ENCODE data around the gene SIMC1.
"Not testable (repeated sequence)": the region's sequence is repeated elsewhere in the genome, so short reads cannot be mapped to it uniquely, and the experiment has no call there.

Gene SIMC1

GRCh38 chr5:176216393-176216916, 21.8 kb upstream of the SIMC1 start:
- DNase-seq = not testable (repeated sequence)

DNA sequence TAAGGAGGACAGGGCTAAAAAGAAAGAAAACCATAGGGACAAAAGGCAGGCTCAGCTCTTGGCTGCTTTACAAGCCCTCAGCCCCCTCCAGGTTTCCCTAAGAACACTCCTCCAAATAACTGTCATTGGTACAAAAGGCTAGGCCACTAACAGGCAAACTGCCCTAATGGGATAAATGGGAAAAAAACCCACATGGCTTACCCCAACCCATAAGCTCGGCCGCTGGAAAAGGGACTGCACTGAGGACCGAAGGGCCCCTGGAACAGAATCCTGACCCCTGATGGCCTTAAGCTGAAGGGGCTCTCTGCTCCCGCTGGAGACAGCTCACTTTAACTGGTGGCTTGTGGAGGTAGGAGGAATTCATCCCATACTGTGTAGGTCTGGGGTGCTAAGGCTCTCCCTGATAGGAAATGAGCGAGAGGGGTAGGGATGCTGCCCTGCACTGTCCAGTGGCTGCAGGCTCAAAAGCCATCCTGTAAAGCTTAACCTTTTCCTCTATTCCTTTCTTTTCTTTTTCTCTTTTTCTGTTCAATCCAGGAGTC, 21.0 kb upstream of the SIMC1 start:
- not testable (repeated sequence) for DNase-seq

- DNase-seq = not testable (repeated sequence)
Measured at GRCh38 chr5:176217764-176218163, 20.5 kb upstream of the SIMC1 start.

DNA sequence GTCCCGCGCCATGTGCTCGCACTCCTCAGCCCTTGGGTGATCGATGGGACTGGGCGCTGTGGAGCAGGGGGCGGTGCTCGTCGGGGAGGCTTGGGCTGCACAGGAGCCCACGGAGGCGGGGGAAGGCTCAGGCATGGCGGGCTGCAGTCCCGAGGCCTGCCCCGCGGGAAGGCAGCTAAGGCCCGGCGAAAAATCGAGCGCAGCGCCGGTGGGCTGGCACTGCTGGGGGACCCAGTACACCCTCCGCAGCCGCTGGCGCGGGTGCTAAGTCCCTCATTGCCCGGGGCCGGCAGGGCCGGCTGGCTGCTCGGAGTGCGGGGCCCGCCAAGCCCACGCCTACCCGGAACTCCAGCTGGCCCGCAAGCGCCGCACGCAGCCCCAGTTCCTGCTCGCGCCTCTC, 16.2 kb upstream of the SIMC1 start:
- not testable (repeated sequence) for DNase-seq

DNA sequence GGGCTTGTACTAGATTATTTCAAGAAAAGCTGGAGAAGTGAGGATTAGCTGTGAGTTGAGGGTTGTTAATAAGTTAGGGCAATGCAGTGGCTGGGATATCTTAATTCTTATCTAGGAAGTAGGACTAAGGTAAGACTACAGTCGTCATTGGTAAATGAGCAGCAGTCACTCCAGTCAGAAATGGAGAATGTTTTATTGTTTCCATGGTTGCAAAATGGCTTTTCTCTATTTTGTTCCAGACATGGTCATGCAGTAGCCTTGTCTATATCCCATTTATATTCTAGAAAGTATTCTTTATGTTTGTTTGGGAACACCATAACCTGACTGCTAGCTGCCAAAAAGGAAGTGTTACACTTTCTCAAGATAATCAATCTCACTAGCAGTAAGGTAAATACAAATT, 9.9 kb upstream of the SIMC1 start:
- DNase-seq = not testable (repeated sequence)

- not testable (repeated sequence) for DNase-seq
Measured at GRCh38 chr5:176233253-176233652, 5.0 kb upstream of the SIMC1 start.

DNA sequence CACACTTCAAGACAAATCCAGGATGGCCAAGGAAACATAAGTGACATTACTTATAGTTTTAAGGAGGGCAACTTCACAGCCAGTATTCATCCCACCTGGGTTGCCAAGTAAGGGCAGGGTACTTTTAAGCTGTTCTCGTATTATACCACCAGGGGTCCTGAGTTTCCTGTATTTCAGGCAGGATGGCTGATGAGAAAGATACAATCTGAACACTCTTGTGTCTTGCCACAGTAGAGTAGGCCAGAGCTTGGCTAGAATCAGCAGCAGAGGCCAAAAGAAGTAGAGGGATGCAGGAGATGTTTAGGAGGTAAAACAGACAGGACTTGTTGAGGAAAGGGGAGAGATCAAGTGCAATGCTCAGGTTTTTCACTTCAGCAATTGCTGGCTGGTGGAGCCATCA, 3.1 kb upstream of the SIMC1 start:
- not testable (repeated sequence) for DNase-seq

GRCh38 chr5:176238645-176239283, 540 bp downstream of the SIMC1 start:
- DNase-seq = not testable (repeated sequence)

DNA sequence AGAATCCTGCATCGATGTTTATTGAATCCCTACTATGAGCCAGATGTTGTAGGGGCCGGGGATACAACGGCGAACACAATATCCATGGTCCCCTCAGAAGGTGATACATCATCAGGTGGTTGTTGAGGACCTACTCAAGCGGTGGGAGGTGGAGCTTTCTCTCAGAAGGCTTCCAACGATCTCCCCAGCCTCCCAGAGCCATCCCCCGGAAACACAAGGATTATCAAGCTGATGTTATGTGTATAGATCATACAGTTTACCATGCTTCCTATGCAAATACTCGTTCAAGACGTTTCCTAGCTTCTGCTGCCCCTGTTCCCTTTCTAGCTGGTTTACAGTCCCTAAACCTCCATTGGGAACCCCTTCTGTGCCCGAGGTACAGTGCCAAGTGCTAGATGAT, 1.1 kb downstream of the SIMC1 start:
- DNase-seq = not testable (repeated sequence)

GRCh38 chr5:176244318-176244717, 6.1 kb downstream of the SIMC1 start:
- DNase-seq = not testable (repeated sequence)

DNA sequence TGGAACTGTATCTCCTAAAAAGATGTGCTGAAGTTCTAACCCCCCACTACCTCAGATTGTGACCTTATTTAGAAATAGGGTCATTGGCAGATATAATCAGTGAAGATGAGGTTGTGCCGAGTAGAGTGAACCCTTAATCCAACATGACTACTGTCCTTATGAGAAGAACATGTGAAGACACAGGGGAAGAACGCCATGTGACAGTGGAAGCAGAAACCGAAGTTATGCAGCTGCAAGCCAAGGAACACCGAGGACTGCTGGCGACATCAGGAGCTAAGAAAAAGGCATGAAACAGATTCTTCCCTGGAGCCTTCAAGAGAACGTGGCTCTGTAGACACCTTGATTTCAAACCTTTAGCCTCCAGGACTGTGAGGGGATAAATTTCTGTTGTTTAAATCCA, 6.8 kb downstream of the SIMC1 start:
- not testable (repeated sequence) for DNase-seq

- not testable (repeated sequence) for DNase-seq
Measured at GRCh38 chr5:176245489-176245888, 7.3 kb downstream of the SIMC1 start.

DNA sequence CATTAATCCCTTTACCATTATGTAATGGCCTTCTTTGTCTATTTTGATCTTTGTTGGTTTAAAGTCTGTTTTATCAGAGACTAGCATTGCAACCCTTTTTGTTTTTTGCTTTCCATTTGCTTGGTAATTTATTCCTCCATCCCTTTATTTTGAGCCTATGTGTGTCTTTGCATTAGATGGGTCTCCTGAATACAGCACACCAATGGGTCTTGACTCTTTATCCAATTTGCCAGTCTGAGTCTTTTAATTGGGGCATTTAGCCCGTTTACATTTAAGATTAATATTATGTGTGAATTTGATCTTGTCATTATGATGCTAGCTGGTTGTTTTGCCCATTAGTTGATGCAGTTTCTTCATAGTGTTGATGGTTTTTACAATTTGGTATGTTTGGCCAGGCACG, 12.5 kb downstream of the SIMC1 start:
- not testable (repeated sequence) for DNase-seq

DNA sequence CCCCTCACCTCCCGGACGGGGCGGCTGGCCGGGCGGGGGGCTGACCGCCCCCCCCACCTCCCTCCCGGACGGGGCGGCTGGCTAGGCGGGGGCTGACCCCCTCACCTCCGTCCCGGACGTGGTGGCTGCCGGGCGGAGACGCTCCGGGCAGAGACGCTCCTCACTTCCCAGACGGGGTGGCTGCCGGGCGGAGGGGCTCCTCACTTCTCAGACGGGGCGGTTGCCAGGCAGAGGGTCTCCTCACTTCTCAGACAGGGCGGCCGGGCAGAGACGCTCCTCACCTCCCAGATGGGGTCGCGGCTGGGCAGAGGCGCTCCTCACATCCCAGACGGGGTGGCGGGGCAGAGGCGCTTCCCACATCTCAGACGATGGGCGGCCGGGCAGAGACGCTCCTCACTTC, 13.9 kb downstream of the SIMC1 start:
- not testable (repeated sequence) for DNase-seq

- not testable (repeated sequence) for DNase-seq
Measured at GRCh38 chr5:176253370-176254065, 15.3 kb downstream of the SIMC1 start.

DNA sequence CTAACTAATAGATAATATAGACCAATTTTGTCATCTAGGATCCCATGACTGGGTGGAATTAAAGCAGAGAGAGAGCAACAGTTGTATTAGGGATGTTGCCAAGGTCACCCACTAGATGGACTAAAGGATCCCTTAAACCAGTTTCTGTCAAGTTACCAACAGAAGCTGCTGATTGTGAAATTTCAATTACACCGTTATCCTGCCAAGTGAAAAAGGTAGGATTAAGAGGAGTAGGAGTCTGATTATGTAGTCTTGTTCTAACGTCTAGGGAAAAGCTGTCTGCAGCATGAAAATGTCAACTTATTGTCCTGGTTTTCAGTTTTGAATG, 15.8 kb downstream of the SIMC1 start:
- not testable (repeated sequence) for DNase-seq

GRCh38 chr5:176257871-176258505, 19.8 kb downstream of the SIMC1 start:
- DNase-seq = not testable (repeated sequence)

- not testable (repeated sequence) for DNase-seq
Measured at GRCh38 chr5:176260682-176261081, 22.5 kb downstream of the SIMC1 start.

DNA sequence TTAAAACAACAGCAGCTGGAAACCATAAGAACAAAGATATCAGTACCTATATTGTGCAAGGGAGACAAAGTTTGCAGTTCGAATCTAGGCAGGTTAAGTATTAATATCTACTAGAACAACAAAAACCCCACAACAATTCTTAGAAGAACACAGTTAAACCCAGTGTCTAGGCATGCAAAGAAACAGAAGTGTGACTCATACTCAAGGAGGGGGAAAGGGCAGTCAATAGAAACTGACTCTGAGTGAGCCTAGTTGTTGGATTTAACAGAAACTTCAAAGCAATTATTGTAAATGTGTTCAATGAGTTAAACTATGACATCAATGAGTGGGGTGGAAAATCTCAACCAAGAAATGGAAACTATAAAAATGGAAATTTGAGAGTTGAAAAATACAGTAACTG, 28.2 kb downstream of the SIMC1 start:
- DNase-seq = not testable (repeated sequence)

DNA sequence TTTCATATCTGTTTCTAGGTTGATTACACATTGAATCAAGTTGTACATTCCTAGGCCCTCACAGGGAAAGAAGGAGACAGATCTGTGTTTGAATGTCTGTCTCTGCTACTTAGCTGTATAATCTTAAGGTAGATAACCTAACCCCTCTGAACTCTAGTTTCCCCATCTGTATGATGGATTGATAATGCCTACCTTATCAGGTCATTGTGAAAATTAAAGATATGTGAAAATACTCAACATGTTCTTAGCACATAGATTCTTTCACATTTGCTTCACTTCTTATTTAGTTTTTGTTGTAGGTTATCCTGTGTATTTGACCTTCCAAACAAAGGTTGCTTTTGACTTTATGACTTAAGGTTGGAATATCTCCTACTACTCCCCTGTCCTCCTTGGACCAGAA, 50.8 kb downstream of the SIMC1 start:
- not testable (repeated sequence) for DNase-seq

DNA sequence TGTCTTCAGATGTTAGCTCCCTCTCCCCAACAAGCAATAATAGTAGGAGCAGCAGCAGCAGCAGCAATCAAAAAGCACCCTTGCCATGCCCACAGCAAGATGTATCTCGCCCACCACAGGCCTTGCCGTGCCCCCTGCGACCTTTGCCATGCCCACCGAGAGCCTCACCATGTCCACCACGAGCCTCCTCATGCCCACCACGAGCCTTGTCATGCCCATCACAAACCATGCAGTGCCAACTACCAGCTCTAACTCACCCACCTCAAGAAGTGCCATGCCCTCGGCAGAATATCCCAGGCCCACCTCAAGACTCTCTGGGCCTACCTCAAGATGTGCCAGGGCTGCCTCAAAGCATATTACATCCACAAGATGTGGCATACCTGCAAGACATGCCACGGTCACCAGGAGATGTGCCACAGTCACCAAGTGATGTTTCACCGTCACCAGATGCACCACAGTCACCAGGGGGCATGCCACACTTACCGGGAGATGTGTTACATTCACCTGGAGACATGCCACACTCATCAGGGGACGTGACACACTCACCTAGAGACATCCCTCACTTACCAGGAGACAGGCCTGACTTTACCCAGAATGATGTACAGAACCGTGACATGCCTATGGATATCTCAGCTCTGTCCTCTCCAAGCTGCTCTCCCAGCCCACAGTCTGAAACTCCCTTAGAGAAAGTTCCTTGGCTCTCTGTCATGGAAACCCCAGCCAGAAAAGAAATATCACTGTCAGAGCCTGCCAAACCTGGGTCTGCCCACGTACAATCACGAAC, 52.0 kb downstream of the SIMC1 start:
- DNase-seq = not testable (repeated sequence)

DNA sequence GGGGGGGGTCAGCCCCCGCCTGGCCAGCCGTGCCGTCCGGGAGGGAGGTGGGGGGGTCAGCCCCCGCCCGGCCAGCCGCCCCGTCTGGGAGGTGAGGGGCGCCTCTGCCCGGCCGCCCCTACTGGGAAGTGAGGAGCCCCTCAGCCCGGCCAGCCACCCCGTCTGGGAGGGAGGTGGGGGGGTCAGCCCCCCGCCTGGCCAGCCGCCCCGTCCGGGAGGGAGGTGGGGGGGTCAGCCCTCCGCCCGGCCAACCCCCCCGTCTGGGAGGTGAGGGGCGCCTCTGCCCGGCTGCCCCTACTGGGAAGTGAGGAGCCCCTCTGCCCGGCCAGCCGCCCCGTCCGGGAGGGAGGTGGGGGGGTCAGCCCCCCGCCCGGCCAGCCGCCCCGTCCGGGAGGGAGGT, 67.1 kb downstream of the SIMC1 start:
- not testable (repeated sequence) for DNase-seq
